Muscle of arm (tissue), 14 donors: ENCODE results near the gene RALGPS1. TPM values are rescaled to one million over a fixed set of nuclear protein-coding genes. Genes with fewer than 3 reads are reported as not detected.

Experiments
- DNase-seq: peaks from one replicate; pipeline ENCODE4 v3.0.0-alpha.2; 2013
- long read RNA-seq, 11 donors: transcript quantifications; one replicate each; lab custom pipeline, GENCODE V29; 2026
- polyA plus RNA-seq, 12 donors: library from polyadenylated mRNA; unstranded; fragments of 120-200 nt; gene quantifications; one replicate each; pipeline ENCODE4 v1.2.1, GENCODE V29; 2013; ENCODE audit not compliant: insufficient read length in 12 of 12

The RALGPS1 gene, protein sequence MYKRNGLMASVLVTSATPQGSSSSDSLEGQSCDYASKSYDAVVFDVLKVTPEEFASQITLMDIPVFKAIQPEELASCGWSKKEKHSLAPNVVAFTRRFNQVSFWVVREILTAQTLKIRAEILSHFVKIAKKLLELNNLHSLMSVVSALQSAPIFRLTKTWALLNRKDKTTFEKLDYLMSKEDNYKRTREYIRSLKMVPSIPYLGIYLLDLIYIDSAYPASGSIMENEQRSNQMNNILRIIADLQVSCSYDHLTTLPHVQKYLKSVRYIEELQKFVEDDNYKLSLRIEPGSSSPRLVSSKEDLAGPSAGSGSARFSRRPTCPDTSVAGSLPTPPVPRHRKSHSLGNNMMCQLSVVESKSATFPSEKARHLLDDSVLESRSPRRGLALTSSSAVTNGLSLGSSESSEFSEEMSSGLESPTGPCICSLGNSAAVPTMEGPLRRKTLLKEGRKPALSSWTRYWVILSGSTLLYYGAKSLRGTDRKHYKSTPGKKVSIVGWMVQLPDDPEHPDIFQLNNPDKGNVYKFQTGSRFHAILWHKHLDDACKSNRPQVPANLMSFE
- 10 to 100 TPM in 4 of 12 donors, 1 to 10 TPM in 7, not detected in 1; 5.5 to 15.1 (median 9.1) TPM for polyA plus RNA-seq
- long read RNA-seq, donor 1, full-length matches to known transcripts, result 1 of 1 reads
- long read RNA-seq, donor 1, partial matches to known transcripts, result 0 of 1 reads
- long read RNA-seq, donor 1, other reads (novel, unspliced or antisense), result 0 of 1 reads
- long read RNA-seq, donor 2, result 0 reads
- long read RNA-seq, donor 3, result 0 reads
- long read RNA-seq, donor 4, result 0 reads
- long read RNA-seq, donor 5, result 0 reads
- long read RNA-seq, donor 6, result 0 reads
- long read RNA-seq, donor 7, result 0 reads
- long read RNA-seq, donor 8, result 0 reads
- long read RNA-seq, donor 9, result 0 reads
- long read RNA-seq, donor 10, partial matches to known transcripts, result 0 of 1 reads
- long read RNA-seq, donor 10, other reads (novel, unspliced or antisense), result 0 of 1 reads
- long read RNA-seq, donor 11, result 0 reads

DNA sequence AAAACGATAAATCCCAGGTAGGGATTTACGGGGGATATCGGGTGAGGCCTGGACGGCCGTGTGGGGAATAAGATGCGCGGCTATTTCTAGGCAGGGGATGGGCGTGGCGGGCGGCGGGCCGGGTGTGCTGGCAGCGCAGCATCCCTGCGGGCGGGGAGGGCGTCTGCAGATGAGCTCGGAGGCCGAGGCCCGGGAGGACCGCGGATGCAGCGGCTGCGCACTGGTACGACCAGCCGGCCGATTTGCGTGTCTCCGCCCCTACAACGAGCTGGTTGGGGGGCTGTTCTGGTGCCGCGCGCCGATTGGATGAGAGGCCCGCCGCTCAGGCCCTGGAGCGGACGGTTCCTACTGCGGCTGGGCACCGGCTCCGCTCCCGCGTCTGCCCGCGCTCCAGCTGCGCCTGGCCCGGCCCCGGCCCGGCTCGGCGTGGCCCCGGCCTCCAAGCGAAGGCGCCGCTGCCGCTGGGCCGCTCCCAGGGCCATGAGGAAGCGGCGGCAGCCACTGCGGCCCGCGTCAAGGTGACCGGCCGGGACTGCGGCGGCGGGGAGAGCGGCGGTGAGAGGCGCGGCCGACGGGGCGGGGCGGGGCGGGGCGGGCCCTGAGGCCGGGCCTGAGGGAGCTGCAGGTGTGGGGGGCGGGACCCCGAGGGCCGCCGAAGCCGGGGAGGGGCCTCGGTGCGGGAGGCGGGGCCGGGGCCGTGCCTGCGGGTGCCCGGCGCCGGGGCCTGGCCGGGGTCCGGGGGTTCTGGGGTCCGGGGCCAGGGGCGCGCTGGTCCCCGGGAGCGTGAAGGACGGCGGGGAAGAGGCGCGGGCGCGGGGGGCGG, at the start of gene RALGPS1:
Gene RALGPS1, plus strand, starts transcription at position 325 of the 823 bp plus-strand sequence. CDS start 47,508 bp downstream, outside the sequence.
- peak; percentile 91 for DNase-seq

DNA sequence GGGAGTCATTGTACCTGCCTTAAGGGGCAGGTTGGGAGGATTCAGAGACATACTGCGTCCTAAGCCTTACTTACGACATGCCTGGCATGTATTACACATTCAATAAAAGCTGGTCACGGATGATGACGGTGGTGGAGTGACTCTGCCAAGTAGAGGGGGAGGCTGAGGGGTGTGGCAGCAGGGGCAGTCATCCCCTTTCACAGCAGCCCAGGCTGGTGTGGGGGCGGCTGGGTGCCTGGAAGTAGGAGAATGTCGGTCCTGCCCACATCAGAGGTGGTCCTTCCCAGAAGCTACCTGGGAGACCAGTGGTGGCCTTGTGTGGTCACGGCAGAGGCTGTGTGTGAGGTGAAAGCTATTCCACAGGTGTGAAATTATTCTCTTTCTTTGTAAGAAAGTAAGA, 45.2 kb upstream of the RALGPS1 start:
- DNase-seq, result no peak

DNA sequence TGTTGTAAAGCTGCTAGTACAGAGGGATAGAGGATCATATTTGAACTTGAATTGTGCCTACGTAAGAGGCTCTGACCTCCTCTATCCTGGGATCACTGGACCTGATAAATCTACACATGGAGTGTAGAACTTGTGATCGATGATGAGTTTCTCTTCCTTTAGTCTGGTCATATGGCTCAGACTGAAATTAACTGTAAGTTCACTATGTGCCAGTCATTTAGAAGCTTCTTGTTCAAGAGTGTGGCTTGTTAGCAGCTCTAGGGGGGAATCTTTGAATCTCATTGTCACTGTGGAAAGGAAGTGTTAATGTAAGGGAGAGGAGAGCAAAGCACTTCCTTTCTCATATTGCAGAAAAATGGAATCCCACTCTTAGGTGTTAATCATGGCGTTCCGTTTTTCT, 42.1 kb upstream of the RALGPS1 start:
- DNase-seq, result no peak

DNA sequence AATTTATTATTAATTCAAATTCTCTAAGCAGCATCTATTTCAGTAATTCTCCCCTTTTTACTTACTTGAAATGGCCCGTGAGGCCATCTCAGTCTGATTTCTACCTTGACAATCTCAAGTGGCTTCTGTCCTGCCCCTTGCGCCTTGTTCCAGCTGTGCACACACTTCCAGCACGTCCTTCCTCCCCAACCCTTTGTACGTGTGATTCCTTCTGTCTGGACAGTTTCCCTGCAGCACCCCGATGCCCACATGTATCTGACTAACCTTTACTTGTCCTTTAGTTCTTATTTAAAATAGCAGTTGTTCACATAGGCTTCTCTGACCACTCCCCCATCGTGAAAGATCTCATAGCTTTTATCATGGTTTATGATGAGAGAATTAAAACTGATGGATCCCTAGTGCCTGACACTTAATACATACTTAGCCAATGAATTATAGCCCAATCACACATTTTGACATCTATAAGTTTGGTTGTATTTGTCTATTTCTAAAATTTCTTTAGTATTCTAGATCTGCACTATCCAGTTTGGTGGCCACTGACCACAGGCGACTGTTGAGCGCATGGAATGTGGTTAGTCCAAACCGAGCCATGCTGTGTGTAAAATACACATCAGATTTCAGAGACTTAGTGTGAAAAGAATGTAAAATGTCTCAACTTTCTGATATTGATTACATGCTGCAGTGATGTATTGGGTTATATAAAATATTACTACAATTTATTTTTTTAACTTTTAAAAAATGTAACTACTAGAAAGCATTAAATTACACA, 39.9 kb upstream of the RALGPS1 start:
- DNase-seq, result no peak

DNA sequence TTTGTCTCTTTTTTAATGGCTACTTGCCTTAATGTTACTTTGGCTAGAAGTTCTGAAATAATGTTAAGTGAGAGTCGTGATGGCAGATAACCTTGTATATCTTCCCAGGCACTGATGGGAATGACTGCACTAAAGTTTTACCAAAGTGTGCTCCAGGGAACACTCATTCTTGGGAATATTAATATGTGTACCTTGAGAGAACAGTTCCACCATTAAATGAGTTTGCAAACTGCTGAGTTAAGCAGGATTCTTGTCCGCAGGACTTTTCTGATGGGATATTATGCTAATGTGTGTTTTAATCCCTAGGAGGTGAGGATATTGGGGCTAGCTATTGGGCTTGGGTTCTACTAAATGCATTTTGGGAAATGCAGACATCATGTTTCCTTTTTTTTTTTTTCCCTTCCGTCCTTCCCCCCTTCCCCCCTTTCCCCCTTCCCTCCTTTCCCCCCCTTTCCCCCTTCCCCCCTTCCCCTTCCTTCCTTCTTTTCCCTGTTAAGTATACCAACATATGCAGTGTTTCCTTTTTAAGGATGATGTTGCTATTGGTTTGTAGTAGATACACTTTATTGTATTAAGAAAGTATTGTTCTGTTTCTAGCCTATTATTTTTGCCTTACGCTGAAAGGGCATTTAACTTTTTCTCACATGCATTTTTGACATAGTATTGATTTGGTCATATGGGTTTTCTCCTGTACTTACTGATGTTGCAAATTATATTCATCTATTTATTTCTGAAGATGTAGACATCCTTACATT, 38.6 kb upstream of the RALGPS1 start:
- DNase-seq, result no peak

GRCh38 chr9:126876531-126876930, 38.1 kb upstream of the RALGPS1 start:
- DNase-seq, result no peak

GRCh38 chr9:126877418-126877817, 37.2 kb upstream of the RALGPS1 start:
- no peak for DNase-seq

DNA sequence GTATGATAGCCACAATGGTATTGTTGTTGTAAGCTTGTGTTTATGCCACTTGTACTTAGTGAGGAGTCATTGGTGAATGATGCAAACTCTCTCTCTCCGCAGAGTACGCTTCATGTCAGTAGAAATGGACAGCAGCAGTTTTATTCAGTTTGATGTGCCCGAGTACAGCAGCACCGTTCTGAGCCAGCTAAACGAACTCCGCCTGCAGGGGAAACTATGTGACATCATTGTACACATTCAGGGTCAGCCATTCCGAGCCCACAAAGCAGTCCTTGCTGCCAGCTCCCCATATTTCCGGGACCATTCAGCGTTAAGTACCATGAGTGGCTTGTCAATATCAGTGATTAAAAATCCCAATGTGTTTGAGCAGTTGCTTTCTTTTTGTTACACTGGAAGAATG, 35.3 kb upstream of the RALGPS1 start:
- no peak for DNase-seq

GRCh38 chr9:126880226-126880946, 34.2 kb upstream of the RALGPS1 start:
- no peak for DNase-seq

DNA sequence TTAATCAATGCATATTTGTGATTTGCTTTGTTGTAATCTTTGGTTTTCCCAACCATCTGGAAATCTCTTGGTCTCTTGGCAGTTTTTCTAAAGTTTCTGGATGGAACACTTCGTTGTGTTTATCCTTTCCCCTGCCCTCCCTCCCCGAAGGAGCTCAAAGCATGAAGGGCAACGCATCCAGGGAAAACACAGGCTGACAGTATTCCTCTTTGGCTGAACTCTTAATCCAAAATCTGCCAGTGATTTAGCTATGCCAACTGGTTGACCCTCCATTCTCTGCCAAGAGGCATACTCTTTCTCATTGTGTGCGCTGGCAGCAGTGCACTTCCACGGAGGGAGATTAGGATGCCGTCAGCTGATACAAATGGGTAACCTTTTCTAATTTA, 33.6 kb upstream of the RALGPS1 start:
- no peak for DNase-seq

GRCh38 chr9:126882746-126883145, 31.8 kb upstream of the RALGPS1 start:
- DNase-seq, result no peak

GRCh38 chr9:126883636-126884035, 30.9 kb upstream of the RALGPS1 start:
- DNase-seq, result no peak

- DNase-seq, result no peak
These were observed 29.4 kb upstream of the RALGPS1 start for GRCh38 chr9:126885131-126885641.

DNA sequence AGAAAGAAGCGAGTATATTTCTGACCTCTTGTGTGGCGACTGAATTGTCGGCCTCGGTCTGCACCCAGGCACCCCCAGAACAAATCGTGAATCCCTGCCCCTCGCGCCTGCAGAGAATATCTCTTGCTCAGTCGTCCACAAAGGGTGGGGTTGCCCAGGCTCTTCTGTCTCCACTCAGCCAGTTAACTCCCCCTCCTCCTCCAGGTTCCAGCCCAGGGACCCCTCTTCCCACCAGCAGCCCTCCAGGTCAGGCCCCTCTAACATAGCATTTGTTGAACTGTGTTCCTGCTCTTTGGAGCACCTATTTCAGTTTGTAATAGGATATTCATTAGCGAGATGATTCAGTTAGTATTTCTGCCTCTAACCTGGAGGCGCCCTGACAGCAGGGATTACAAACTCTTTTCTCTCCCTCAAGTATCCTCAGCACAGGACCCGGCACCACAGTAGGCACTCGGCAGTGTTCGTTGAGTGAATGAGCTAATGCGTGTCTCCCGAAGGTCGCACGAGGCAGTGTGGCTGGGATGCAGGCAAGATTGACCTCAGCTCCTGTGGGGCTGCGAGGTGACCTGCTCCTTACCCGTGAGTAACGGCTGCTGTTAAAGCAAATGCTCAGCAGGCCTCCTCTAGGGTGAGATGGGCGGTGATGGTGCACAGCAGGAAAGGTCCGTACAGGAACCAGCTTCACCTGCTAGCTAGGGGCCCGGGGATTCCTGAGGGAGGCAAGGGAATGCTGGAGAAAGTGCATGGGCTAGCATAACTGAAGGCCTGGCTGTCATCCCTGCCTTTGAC, 28.4 kb upstream of the RALGPS1 start:
- DNase-seq, result no peak

GRCh38 chr9:126886897-126887296, 27.7 kb upstream of the RALGPS1 start:
- DNase-seq, result no peak

DNA sequence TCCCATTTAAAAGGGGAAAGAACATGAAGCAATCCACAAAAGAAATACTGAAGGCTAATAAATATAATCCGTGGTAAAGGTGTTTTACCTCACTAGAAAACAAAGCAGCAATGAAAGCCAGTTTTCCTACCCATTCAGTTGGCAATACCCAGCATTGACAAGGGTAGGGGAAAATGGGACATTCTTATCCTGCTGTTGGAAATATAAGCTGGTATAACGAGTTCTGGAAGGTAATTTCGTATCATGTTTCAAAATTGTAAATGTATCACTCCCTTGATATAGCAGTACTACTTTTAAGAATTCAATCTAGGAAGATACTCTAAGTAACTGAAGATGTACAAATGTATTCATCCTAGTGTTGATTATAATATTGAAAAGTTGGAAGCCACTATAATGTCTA, 22.9 kb upstream of the RALGPS1 start:
- DNase-seq, result no peak

- DNase-seq, result no peak
These were observed 21.5 kb upstream of the RALGPS1 start for GRCh38 chr9:126893079-126893478.

DNA sequence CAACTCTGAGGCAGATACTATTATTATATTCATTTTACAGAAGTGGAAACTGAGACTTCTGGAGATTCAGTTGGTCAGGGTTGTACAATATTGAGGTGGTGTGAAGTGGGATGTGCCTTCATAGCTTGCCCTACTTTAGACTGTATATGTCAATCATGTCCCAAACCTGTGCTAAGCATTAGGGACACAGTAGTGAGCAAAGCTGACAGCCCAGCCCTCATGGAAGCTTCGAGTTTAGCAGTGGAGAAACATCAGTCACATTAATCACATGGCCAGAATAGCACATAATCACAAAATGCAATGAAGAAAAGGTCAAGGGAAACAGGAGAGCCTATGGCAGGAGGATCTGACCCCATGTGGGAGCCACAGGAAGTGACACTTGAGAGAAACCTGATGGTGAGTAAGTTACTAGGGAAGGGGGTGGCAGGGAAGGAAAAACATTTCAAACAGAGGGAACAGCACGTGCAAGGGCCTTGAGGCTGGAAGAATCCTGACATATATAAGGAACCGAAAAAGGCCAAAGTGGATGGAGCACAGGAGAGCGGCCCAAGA, 20.5 kb upstream of the RALGPS1 start:
- DNase-seq, result no peak
